ENCODE results near the gene NPTXR.

Gene NPTXR

DNA sequence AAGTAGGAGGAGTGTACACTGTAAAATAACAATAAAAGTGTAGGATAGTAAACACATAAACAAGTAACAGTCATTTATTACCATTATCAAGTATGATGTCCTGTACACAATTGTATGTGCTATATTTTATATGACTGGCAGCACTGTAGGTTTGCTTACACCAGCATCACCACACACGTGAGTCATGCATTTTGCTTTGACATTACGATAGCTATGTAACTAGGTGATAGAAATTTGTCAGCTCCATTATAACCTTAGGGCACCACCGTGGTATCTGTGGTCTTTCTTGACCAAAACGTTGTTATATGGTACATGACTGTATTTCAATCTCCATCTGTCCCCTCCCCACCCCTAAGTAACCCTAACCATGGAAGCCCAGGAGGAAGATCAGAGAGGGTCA lies 51.0 kb downstream of the NPTXR start:
- in situ Hi-C loops (cut with HindIII; ENCODE audit: low sequenced_read_pairs), result no loop called here
- TF ChIP-seq, protein P1, sequence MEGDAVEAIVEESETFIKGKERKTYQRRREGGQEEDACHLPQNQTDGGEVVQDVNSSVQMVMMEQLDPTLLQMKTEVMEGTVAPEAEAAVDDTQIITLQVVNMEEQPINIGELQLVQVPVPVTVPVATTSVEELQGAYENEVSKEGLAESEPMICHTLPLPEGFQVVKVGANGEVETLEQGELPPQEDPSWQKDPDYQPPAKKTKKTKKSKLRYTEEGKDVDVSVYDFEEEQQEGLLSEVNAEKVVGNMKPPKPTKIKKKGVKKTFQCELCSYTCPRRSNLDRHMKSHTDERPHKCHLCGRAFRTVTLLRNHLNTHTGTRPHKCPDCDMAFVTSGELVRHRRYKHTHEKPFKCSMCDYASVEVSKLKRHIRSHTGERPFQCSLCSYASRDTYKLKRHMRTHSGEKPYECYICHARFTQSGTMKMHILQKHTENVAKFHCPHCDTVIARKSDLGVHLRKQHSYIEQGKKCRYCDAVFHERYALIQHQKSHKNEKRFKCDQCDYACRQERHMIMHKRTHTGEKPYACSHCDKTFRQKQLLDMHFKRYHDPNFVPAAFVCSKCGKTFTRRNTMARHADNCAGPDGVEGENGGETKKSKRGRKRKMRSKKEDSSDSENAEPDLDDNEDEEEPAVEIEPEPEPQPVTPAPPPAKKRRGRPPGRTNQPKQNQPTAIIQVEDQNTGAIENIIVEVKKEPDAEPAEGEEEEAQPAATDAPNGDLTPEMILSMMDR (IDR thresholded peaks at IDR 0.05; ENCODE audit: low read depth, low read length), result no peak
- peak overlapping the region; percentile 77 for H3K4me3 ChIP-seq (ENCODE audit: low read depth, low read length)
- DNase-seq (ENCODE audit: low read depth, low spot score), result peak; percentile 13

DNA sequence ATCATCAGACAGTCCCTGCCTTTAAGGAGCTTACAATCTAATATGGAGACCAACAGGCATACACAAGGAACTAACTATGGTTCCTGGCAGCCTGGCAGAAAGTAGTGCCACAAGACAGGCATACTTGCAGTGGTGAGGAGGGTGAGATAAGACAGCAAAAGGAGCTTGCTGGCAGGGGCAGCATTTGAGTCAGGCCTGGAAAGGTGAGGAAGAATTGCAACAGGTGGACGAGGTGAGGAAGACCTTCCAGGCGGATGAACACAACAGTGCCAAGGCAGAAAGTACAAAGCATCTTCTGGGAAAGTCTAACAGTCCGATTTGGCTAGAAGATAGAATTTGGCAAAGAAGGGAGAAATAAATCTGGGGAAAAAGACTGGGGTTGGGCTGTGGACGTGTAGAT lies 54.2 kb downstream of the NPTXR start:
- TF ChIP-seq, protein P1 (IDR thresholded peaks at IDR 0.05; ENCODE audit: low read depth, low read length), result no peak
- in situ Hi-C loops (cut with HindIII; ENCODE audit: low sequenced_read_pairs), result no loop called here
- no peak overlapping the region for H3K4me3 ChIP-seq (ENCODE audit: low read depth, low read length)
- no peak for DNase-seq (ENCODE audit: low read depth, low spot score)

DNA sequence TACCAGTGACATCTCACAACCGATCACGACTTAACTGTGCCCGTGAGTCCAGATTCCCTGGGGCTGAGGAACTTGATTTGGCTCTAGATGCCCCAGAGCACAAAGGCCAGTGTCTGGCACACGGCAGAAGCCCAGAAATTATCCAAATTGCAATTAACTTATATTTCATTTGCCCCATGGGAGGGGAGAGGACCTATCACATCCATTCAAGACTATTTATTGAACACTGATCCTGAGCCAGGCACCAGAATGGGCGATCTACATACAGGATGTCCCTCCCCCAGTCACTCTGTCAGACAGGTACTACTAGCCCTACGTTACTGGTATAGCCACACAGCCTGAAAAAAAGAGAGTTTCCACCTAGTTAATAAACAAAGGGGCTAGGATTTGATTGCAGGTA lies 55.0 kb downstream of the NPTXR start:
- in situ Hi-C loops (cut with HindIII; ENCODE audit: low sequenced_read_pairs), result no loop called here
- TF ChIP-seq, protein P1 (IDR thresholded peaks at IDR 0.05; ENCODE audit: low read depth, low read length), result no peak

DNA sequence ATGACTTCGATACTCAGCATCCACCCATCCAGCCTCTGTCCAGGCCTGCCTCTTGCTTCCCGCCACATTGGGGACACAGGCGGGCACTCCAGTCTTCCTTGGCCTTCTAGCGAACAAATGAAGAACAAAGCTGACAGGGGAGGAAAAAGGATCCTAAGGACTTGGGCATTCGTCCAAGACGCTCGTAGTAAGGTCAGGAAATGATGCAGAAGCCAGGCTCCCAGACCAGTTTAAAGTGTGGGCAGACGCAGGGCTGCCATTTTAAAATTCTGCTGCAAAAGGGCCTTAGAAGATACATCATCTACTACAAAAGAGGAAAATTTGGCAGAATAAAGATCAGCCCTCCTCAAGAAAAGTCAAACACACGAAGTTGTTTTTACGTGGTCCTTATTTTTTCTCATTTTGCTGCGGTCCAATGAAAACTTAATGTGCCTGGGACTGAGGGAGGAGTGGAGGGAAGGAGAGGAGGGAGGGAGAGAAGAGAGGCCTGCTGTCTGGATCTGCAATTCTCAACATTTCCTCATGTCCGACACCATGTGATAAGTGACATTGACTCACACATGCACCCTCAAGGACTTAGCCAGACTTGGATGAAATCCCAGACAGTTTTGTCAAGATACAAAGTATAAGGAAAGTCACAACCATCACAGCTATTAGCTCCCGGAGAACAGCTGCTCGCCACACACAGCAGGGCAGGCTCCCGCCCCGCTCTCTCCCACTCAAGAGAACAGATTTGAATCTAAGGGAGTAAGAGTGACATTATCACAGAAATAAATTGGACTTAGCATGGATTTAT lies 55.6 kb downstream of the NPTXR start:
- in situ Hi-C loops (cut with HindIII; ENCODE audit: low sequenced_read_pairs), result no loop called here
- TF ChIP-seq, protein P1 (IDR thresholded peaks at IDR 0.05; ENCODE audit: low read depth, low read length), result no peak
- peak; percentile 89 for DNase-seq (ENCODE audit: low read depth, low spot score)
- H3K4me3 ChIP-seq (ENCODE audit: low read depth, low read length), result no peak overlapping the region

More for the DNA sequence above, 55.0 kb downstream of the NPTXR start:
- no peak for DNase-seq (ENCODE audit: low read depth, low spot score)
- H3K4me3 ChIP-seq (ENCODE audit: low read depth, low read length), result no peak overlapping the region

DNA sequence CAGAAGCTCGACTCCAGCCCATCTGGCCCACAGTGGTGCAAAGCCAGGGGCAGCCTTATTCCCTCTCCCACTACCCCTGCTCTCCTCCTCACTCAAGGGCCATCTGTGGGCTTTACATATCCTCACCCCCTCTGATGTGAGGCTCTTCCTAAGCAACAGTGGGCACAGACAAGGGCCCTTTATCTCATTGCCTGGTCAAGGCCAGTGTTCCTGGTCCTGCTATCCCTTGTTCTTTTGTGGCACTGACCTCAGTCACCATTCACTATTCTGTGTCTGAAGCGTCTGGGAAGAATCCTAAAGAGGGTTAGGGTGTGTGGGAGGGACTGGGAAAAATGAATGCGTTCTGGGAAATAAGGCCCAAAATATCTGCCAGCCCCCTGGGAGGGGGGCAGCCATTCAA lies 57.2 kb downstream of the NPTXR start:
- in situ Hi-C loops (cut with HindIII; ENCODE audit: low sequenced_read_pairs), result no loop called here
- no peak overlapping the region for H3K4me3 ChIP-seq (ENCODE audit: low read depth, low read length)
- TF ChIP-seq, protein P1 (IDR thresholded peaks at IDR 0.05; ENCODE audit: low read depth, low read length), result no peak
- DNase-seq (ENCODE audit: low read depth, low spot score), result no peak

DNA sequence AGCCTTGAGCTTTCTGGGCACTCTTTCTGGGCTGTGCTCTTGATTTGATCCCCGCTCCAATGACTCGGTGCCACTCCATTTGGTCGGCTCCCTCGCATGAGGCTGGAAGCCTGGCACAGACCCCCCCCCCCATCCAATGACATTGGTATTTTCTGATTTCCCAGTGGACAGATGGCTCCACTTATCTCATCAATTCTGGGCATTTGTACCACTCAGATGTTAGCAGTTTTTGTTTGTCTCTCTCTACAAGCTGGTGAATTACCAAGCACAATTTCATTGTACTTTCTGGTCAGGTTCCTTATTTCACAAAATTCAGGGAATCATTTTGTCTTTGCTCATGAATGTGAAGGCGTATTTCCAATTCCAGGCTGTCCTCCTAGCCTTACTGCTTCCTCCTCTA lies 59.0 kb downstream of the NPTXR start:
- no peak for DNase-seq (ENCODE audit: low read depth, low spot score)
- H3K4me3 ChIP-seq (ENCODE audit: low read depth, low read length), result no peak overlapping the region
- in situ Hi-C loops (cut with HindIII; ENCODE audit: low sequenced_read_pairs), result no loop called here
- TF ChIP-seq, protein P1 (IDR thresholded peaks at IDR 0.05; ENCODE audit: low read depth, low read length), result no peak

All from astrocyte of the spinal cord (primary cell).